Transverse colon (tissue), 4 donors: Measurements from ENCODE around the gene SIPA1L3. TPM values are rescaled to one million over a fixed set of nuclear protein-coding genes. Genes with fewer than 3 reads are reported as not detected.

Experiments
- DNase-seq: peaks from one replicate; pipeline ENCODE4 v3.0.0-alpha.2; 2019
- H3K27ac ChIP-seq, 4 donors: fragments of 200-600 bp; sonication (generic); 2 replicates each; pipeline ENCODE4 v1.5.1; 2016 to 2018; ENCODE audit warnings: inconsistent platforms in 4 of 4
- H3K27me3 ChIP-seq: fragments of 200-600 bp; sonication (generic); 2 replicates; pipeline ENCODE4 v1.5.1; 2017; ENCODE audit warnings: inconsistent platforms
- H3K36me3 ChIP-seq, 4 donors: fragments of 200-600 bp; sonication (generic); 2 replicates each; pipeline ENCODE4 v1.5.1; 2017 to 2019; ENCODE audit warnings: inconsistent platforms in 4 of 4
- H3K4me1 ChIP-seq, 4 donors: fragments of 200-600 bp; sonication (generic); 2 replicates each; pipeline ENCODE4 v1.5.1; 2017 to 2020; ENCODE audit warnings: inconsistent platforms in 4 of 4
- H3K4me3 ChIP-seq, 4 donors: fragments of 200-600 bp; sonication (generic); 1 replicate in 1 of 4; 2 replicates in 3 of 4; pipeline versions ENCODE4 v1.5.1 to v1.6.1; 2017 to 2019; ENCODE audit warnings: inconsistent platforms in 4 of 4
- H3K9me3 ChIP-seq, 2 donors: fragments of 200-600 bp; sonication (generic); 2 replicates each; pipeline ENCODE4 v1.5.1; 2017 to 2019; ENCODE audit warnings: inconsistent platforms in 2 of 2
- CTCF ChIP-seq, 5 experiments: fragments of 200-600 bp in 3 of 5; fragments of 450-650 bp in 2 of 5; sonication (generic) in 3 of 5; IDR thresholded peaks; 1 replicate in 2 of 5; 2 replicates in 3 of 5; pipeline ENCODE4 v1.5.1; 2016 to 2017; ENCODE audit warnings: antibody characterized with exemption in 5 of 5, inconsistent platforms in 3 of 5, mild to moderate bottlenecking in 2 of 5, moderate library complexity in 1 of 5
- EP300 ChIP-seq: sonication (generic); formaldehyde crosslinking; IDR thresholded peaks from one replicate; pipeline ENCODE4 v1.6.1; 2017; ENCODE audit warnings: antibody characterized with exemption, low read depth
- POLR2A ChIP-seq: fragments of 450-650 bp; IDR thresholded peaks from one replicate; pipeline ENCODE4 v1.6.1; 2016; ENCODE audit warnings: antibody characterized with exemption, mild to moderate bottlenecking, moderate library complexity
- POLR2AphosphoS5 ChIP-seq, 3 donors: sonication (generic); formaldehyde crosslinking; IDR thresholded peaks; one replicate each; pipeline ENCODE4 v1.6.1; 2016; ENCODE audit warnings: antibody characterized with exemption in 3 of 3
- WGBS, 2 donors: methylation state at CpG; one replicate each; pipeline ENCODE4 v1.1.5; 2018; ENCODE audit warnings: low coverage in 1 of 2; 5-methylcytosine and 5-hydroxymethylcytosine counted together
- in situ Hi-C, 4 donors: fragments of 200-750 bp; cut with MboI; loops; one replicate each; pipeline versions ENCODE4 v1.15.0 to v1.15.1; 2017; ENCODE audit warnings: low sequenced_read_pairs in 3 of 4, low pct_ligation_motif_present in 1 of 4, low pct_unique_long_range_greater_than_20kb in 1 of 4
- intact Hi-C: fragments of 100-400 bp; cut with DNase I; formaldehyde crosslinking; loops from one replicate; pipeline ENCODE4 v1.15.1; 2023; ENCODE audit warnings: low total_unique reads
- total RNA-seq, 4 donors: library from RNA; depleted of rRNA; stranded (reverse); fragments of >200 nt; gene quantifications; one replicate each; pipeline ENCODE4 v1.1.0, GENCODE V29; 2016

The SIPA1L3 gene
- total RNA-seq, 4 donors from 2014 or later, result 191 to 284 (median 231) TPM

GRCh38 chr19:38190793-38191192, 283.8 kb downstream of the SIPA1L3 start:
- intact Hi-C loops, result no loop called here
- no peak overlapping the region for H3K27ac ChIP-seq
- no peaks in the 10 kb centered on the region for H3K9me3 ChIP-seq
- no peaks in the 10 kb centered on the region for H3K27me3 ChIP-seq
- no peak for TF ChIP-seq CTCF (IDR thresholded peaks at IDR 0.05)
- in situ Hi-C loops, result no loop called here
- H3K4me3 ChIP-seq, result no peak overlapping the region
- 93% methylated on average over 6 of the region's 6 CpGs; no CpG with 5 or more reads in 1 of the 2 donors for WGBS, 2 donors
- peaks cover 0 to 2% (median 0%) of the 10 kb centered on the region in 4 donors for H3K36me3 ChIP-seq
- H3K4me1 ChIP-seq, result no peaks in the 10 kb centered on the region
- no peak for DNase-seq

GRCh38 chr19:38191747-38192146, 284.7 kb downstream of the SIPA1L3 start:
- peaks cover 0 to 2% (median 0%) of the 10 kb centered on the region in 4 donors for H3K36me3 ChIP-seq
- TF ChIP-seq CTCF (IDR thresholded peaks at IDR 0.05) (no peak), POLR2A (no peak), POLR2AphosphoS5 (IDR thresholded peaks at IDR 0.05) (no peak), EP300 (no peak)
- no peak overlapping the region for H3K4me3 ChIP-seq
- no peak for DNase-seq
- H3K27ac ChIP-seq, result no peak overlapping the region
- 89% methylated on average over 13 of the region's 13 CpGs; no CpG with 5 or more reads in 1 of the 2 donors for WGBS, 2 donors
- no peaks in the 10 kb centered on the region for H3K9me3 ChIP-seq
- intact Hi-C loops (no loop called here), in situ Hi-C loops (no loop called here)
- H3K4me1 ChIP-seq, result no peaks in the 10 kb centered on the region
- no peaks in the 10 kb centered on the region for H3K27me3 ChIP-seq

- H3K27ac ChIP-seq, result no peak overlapping the region
- 94% methylated on average over 29 of the region's 29 CpGs; no CpG with 5 or more reads in 1 of the 2 donors for WGBS, 2 donors
- no peak for TF ChIP-seq POLR2AphosphoS5 (IDR thresholded peaks at IDR 0.05)
- TF ChIP-seq CTCF (IDR thresholded peaks at IDR 0.05), result no peak
- TF ChIP-seq EP300, result no peak
- no peak for TF ChIP-seq POLR2A
- no peaks in the 10 kb centered on the region for H3K27me3 ChIP-seq
- H3K36me3 ChIP-seq, result peaks cover 0 to 2% (median 0%) of the 10 kb centered on the region in 4 donors
- intact Hi-C loops (no loop called here), in situ Hi-C loops (no loop called here)
- DNase-seq, result no peak
- no peak overlapping the region for H3K4me3 ChIP-seq
- H3K9me3 ChIP-seq, result no peaks in the 10 kb centered on the region
- H3K4me1 ChIP-seq, result no peaks in the 10 kb centered on the region
Measured at GRCh38 chr19:38193445-38193844, 286.4 kb downstream of the SIPA1L3 start.

GRCh38 chr19:38194061-38194701, 287.2 kb downstream of the SIPA1L3 start:
- Histone ChIP-seq H3K9me3 (no peaks in the 10 kb centered on the region), H3K4me3 (no peak overlapping the region), H3K27me3 (no peaks in the 10 kb centered on the region), H3K27ac (no peak overlapping the region), H3K4me1 (no peaks in the 10 kb centered on the region), H3K36me3 (peaks cover 0 to 2% (median 0%) of the 10 kb centered on the region in 4 donors)
- no peak for TF ChIP-seq EP300
- no peak for TF ChIP-seq POLR2A
- no peak for TF ChIP-seq POLR2AphosphoS5 (IDR thresholded peaks at IDR 0.05)
- no peak for TF ChIP-seq CTCF (IDR thresholded peaks at IDR 0.05)
- in situ Hi-C loops, result no loop called here
- 93% methylated on average over 13 of the region's 13 CpGs; no CpG with 5 or more reads in 1 of the 2 donors for WGBS, 2 donors
- no peak for DNase-seq
- intact Hi-C loops, result no loop called here
